GM20431 (cell line): ENCODE results near the gene PALLD.
"Not testable (repeated sequence)": the region's sequence is repeated elsewhere in the genome, so short reads cannot be mapped to it uniquely, and the experiment has no call there.

ENCODE experiments used
- in situ Hi-C: fragments of 300-500 bp; cut with MseI, MboI; formaldehyde crosslinking; loops from one replicate; pipeline ENCODE4 v1.15.0; 2020; ENCODE audit warnings: low sequenced_read_pairs; ENCODE audit not compliant: unreplicated experiment

PALLD gene

DNA sequence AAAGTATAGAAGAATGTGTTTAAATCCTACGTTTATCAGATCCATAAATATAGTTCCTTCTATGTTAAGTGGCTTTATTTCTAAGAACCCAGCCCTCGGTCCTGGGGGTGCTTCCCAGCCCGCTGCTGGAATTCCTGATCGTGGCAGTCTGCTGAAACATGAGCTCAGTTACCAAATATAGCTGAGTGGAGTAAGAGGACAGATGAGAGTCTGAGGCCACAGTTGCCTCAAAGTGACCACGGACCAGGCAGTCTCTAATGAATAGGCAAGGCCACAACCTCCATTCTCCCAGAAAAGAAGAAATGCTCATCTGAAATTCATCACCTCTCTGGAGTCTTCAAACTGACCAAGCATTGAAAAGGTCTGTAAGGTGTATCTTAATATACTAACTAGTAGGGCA, at the start of gene PALLD:
Gene PALLD (plus strand): TSS at position 219 of the 400 bp plus-strand sequence.
- in situ Hi-C loops, result no loop called here

GRCh38 chr4:168449063-168449462, 47.8 kb upstream of the PALLD start:
- in situ Hi-C loops, result not testable (repeated sequence)

- in situ Hi-C loops, result no loop called here
Observed at GRCh38 chr4:168449719-168450452, 47.0 kb upstream of the PALLD start.

- in situ Hi-C loops, result no loop called here
Observed at GRCh38 chr4:168451331-168451730, 45.5 kb upstream of the PALLD start.

GRCh38 chr4:168451744-168452390, 45.0 kb upstream of the PALLD start:
- in situ Hi-C loops, result no loop called here

- in situ Hi-C loops, result no loop called here
Observed at GRCh38 chr4:168453146-168453545, 43.7 kb upstream of the PALLD start.

DNA sequence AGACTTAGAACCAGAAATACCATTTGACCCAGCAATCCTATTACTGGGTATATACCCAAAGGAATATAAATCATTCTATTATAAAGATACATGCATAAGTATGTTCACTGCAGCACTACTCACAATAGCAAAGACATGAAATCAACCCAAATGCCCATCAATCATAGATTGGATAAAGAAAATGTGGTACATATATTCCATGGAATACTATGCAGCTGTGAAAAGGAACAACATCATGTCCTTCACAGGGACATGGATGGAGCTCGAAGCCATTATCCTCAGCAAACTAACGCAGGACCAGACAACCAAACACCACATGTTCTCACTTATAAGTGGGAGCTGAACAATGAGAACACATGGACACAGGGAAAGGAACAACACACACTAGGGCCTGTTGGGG, 38.6 kb upstream of the PALLD start:
- in situ Hi-C loops, result not testable (repeated sequence)

- in situ Hi-C loops, result no loop called here
Observed at GRCh38 chr4:168461821-168462220, 35.0 kb upstream of the PALLD start.

DNA sequence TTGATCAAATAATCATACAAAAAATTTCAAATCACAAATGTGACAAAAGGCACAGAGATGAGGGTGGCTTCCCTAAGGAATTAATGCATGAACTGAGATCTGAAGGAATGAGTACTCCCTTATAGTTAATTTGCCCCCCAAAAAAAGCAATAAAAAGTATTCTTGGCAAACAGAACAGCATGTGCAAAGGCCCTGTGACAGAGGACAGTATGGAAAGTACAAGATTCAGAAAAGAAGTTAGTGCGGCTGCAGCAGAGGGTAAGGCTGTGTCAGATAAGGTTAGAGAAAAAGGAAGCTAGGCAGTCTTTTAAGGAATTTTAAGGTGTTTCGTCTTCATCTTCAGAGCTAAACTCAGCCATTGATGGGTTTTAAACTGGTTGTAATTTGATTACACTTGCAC, 23.9 kb upstream of the PALLD start:
- in situ Hi-C loops, result no loop called here

DNA sequence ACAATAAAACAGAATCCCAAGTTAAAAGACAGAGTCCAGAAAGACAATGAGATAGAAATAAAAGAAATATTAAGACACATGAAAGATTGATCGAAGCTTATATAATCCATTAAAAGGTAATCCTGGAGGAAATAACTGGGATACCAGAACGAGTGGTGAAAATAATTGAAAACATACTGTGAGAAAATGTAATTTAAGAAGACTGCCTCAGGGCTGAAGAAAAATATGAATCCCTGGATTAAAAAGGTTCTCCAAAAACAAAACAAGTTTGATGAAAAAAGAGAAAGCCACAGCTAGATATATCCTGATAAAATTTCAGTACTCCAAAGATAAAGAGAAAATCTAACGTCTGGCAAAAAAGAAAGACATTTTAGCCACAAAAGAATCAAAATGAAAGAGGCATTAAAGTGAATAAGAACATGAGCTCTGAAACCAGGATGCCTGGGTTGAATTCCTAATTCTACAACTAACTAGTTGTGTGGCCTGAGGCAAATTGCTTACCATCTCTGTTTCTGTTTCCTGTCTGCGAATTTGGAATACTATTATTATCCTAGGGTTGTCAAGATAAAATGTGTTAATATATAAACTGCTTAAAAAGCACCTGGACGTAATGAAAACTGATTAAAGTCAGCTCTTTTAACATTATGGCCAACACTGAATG, 22.1 kb upstream of the PALLD start:
- in situ Hi-C loops, result no loop called here

DNA sequence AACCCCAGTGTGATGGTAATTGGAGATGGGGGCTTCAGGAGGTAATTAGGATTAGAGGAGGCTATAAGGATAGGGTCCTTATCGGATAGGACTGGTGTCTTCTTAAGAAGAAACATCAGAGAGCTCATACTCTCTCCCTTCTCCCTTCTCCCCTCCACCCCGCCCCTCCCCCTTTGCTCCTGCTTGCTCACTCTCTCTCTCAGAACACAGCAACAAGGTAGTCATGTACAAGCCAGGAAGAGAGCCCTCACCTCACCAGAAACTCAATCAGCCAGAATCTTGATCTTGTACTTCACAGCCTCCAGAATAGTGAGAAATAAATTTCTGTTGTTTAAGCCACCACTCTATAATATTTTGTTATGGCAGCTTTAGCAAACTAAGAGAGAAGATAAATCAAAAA, 21.1 kb upstream of the PALLD start:
- in situ Hi-C loops, result no loop called here

- in situ Hi-C loops, result no loop called here
Observed at GRCh38 chr4:168478868-168479267, 18.0 kb upstream of the PALLD start.

DNA sequence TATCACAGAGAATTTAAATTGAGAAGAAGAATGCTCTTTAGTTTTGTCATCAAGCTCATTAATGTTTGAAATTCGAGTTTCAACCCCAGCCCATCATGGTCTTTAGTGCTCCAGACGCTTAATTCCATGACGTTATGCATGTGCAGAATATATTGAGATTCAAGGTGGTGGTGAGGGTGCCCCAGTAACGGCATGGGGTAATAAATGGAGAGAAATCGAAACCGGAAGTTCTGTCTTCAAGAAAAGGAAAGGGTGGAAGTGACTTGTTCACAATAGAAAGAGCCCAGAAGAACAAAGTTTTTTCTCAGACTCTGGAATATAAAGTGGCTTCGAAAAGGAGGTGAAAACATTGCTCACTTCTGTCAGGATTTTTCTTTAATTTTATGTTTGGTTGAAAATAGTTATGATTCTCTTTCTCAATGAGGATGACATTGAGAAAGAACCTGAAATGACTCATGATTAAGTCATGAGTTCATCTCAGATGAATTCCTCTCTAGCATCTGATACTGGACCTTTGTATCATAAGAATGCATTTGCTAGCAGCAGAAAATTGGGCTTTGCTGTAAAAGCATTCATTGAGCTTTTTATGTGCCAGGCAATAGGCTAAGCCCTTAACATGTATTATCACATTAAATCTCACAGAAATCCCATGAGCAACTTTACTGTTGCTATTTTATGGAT, 15.8 kb upstream of the PALLD start:
- in situ Hi-C loops, result no loop called here

DNA sequence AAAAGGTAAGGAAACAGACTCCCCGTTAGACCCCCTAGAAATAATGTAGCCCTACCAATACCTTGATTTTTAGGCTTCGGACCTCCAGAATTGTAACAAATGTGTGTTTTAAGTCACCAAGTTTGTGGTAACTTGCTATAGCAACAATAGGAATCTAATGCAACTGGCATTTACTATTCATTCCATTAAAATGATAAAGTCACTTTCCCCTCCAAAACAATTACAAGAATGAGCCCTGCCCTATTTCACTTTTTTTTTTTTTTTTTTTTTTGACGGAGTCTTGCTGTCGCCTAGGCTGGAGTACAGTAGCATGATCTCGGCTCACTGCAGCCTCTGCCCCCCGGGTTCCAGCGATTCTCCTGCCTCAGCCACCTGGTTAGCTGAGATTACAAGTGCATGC, 13.0 kb upstream of the PALLD start:
- in situ Hi-C loops, result no loop called here

DNA sequence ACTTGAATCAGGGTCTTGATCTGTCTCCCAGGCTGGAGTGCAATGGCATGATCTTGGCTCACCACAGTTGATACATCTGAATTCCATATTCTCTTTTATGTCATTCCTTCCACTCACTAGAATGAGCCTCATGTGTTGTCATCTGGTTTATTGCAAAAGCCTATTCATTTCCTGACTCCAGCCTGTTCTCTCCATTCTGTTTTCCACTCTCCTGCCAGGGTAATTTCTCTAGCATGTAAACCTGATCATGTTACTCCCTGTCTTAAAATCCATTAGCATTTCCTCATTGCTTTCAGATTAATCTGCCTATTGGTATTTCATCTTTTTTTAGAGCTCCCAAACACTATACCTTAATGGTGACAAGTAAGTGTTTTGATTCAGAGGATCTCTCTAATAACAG, 12.2 kb upstream of the PALLD start:
- in situ Hi-C loops, result no loop called here

- in situ Hi-C loops, result no loop called here
Observed at GRCh38 chr4:168485156-168485910, 11.5 kb upstream of the PALLD start.

DNA sequence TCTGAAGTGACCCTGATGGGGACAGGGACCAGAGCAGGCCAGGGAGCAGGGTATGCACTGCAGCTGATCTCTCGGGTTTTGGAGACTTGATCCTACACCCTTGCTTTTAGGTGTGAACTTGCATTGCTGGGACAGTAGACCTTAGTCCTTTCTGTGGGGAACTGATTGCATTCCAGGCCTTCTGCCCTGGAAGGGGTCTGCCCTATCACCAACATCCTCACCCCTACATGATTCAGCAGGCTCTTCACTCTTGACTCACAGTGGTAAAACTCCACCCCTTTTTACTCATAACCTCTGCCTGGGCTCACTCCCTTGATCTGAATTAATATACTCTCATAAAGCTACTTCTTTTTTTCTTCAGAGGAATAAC, 10.0 kb upstream of the PALLD start:
- in situ Hi-C loops, result no loop called here

GRCh38 chr4:168487282-168488035, 9.4 kb upstream of the PALLD start:
- in situ Hi-C loops, result no loop called here

DNA sequence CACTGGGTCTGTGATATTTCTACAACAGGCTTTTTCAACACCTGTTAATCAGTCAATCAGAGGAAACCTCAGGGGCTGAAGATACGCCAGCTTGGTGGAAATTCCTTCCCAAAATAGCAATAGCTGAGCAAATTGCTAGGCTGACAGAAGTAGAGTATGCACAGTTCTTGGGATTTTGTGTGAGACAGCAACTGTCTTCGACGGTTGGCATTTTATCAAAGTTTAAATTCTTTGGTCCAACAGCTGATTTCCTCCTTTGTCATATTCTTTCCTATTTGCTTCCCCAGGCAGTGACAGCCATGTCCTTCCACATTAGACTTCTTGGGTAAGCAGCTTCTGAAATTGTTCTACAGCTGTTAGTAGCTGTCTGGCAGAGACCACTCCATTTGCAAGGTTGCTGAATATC, 8.0 kb upstream of the PALLD start:
- in situ Hi-C loops, result no loop called here
